B cell (primary cell): Measurements from ENCODE around the gene KLC4. TPM values are rescaled to one million over a fixed set of nuclear protein-coding genes. Genes with fewer than 3 reads are reported as not detected.

Experiments used
- ATAC-seq: fragments of 200-7000 bp; cut with Tn5 transposase; one replicate; pipeline ENCODE4 v1.10.0; 2021; ENCODE audit warnings: low read depth, mild to moderate bottlenecking, moderate number of reproducible peaks, moderate library complexity
- CTCF ChIA-PET: fragments of 350-600 bp; sonication (Branson Sonifier 250); formaldehyde crosslinking; loops from one replicate; lab custom pipeline; 2021; ENCODE audit warnings: antibody characterized with exemption, inconsistent platforms; lab: Charles Lee
- POLR2A ChIA-PET: fragments of 350-600 bp; sonication (Branson Sonifier 250); formaldehyde crosslinking; loops from one replicate; lab custom pipeline; 2021; ENCODE audit warnings: antibody characterized with exemption; lab: Charles Lee
- DNase-seq: peaks from one replicate; pipeline ENCODE4 v3.0.0; 2013
- H2AFZ ChIP-seq: 2 replicates; pipeline ENCODE4 v1.6.1; 2012; ENCODE audit warnings: mild to moderate bottlenecking, low read depth, low read length; ENCODE audit not compliant: insufficient read depth, poor library complexity, severe bottlenecking
- H3K27ac ChIP-seq, 2 donors: 1 replicate in 1 of 2; 2 replicates in 1 of 2; pipeline ENCODE4 v1.5.1; 2012 to 2013; ENCODE audit warnings: low read length in 2 of 2, mild to moderate bottlenecking in 2 of 2, moderate library complexity in 1 of 2
- H3K27me3 ChIP-seq, 4 experiments: fragments of 200-600 bp in 1 of 4; sonication (generic) in 1 of 4; replicated peaks in 1 of 4; 1 replicate in 2 of 4; 2 replicates in 2 of 4; pipeline versions ENCODE4 v1.6.1 to v1.7.0; 2013 to 2016; ENCODE audit warnings: low read length in 3 of 4, mild to moderate bottlenecking in 2 of 4, mixed read lengths in 1 of 4, moderate library complexity in 1 of 4; ENCODE audit not compliant: insufficient read depth in 4 of 4, control insufficient read depth in 3 of 4; ENCODE audit errors: control extremely low read depth in 1 of 4
- H3K36me3 ChIP-seq, 2 experiments: replicated peaks in 1 of 2; 1 replicate in 1 of 2; 2 replicates in 1 of 2; pipeline versions ENCODE4 v1.6.1 to v1.7.1; 2013; ENCODE audit warnings: low read length in 1 of 2; ENCODE audit not compliant: insufficient read depth in 2 of 2, control insufficient read depth in 1 of 2; ENCODE audit errors: control extremely low read depth in 1 of 2, extremely low read depth in 1 of 2
- H3K4me1 ChIP-seq, 2 donors: fragments of 200-600 bp in 1 of 2; sonication (generic) in 1 of 2; 1 replicate in 1 of 2; 2 replicates in 1 of 2; pipeline versions ENCODE4 v1.5.1 to v1.6.1; 2013 to 2017; ENCODE audit warnings: low read length in 2 of 2; ENCODE audit not compliant: control insufficient read depth in 2 of 2, insufficient read depth in 2 of 2
- H3K4me2 ChIP-seq: replicated peaks from 2 replicates; pipeline ENCODE3; 2012; ENCODE audit warnings: mild to moderate bottlenecking, low read depth, low read length; ENCODE audit not compliant: poor library complexity, severe bottlenecking
- H3K4me3 ChIP-seq, 5 experiments: fragments of 200-600 bp in 1 of 5; sonication (generic) in 1 of 5; 1 replicate in 3 of 5; 2 replicates in 2 of 5; pipeline versions ENCODE4 v1.5.1 to v1.7.0; 2011 to 2016; ENCODE audit warnings: low read length in 4 of 5, mild to moderate bottlenecking in 4 of 5, low read depth in 2 of 5, control low read depth in 1 of 5, moderate library complexity in 1 of 5; ENCODE audit not compliant: insufficient read depth in 1 of 5; ENCODE audit errors: control extremely low read depth in 1 of 5, extremely low read depth in 1 of 5
- H3K79me2 ChIP-seq: fragments of 200-600 bp; sonication (generic); one replicate; pipeline ENCODE4 v1.6.0; 2016; ENCODE audit warnings: low read length; ENCODE audit not compliant: control insufficient read depth, insufficient read depth
- H3K9ac ChIP-seq: fragments of 200-600 bp; sonication (generic); 2 replicates; pipeline ENCODE4 v1.6.1; 2017; ENCODE audit warnings: mild to moderate bottlenecking, low read length, moderate library complexity
- H3K9me3 ChIP-seq, 3 donors: one replicate each; pipeline versions ENCODE4 v1.6.1 to v1.7.1; 2013; ENCODE audit warnings: low read length in 2 of 3; ENCODE audit not compliant: control insufficient read depth in 2 of 3, insufficient read depth in 1 of 3; ENCODE audit errors: control extremely low read depth in 1 of 3
- H4K20me1 ChIP-seq: 2 replicates; pipeline ENCODE4 v1.6.0; 2012; ENCODE audit warnings: mild to moderate bottlenecking, low read length; ENCODE audit not compliant: insufficient read depth, control insufficient read depth, poor library complexity, severe bottlenecking
- H3K27ac Mint-ChIP-seq: one replicate; pipeline ENCODE4 v1.8.0; 2021; ENCODE audit warnings: mixed read lengths
- H3K27me3 Mint-ChIP-seq: one replicate; pipeline ENCODE4 v1.8.0; 2021; ENCODE audit warnings: mixed read lengths
- H3K4me1 Mint-ChIP-seq: one replicate; pipeline ENCODE4 v1.8.0; 2021; ENCODE audit warnings: mixed read lengths
- H3K4me3 Mint-ChIP-seq: one replicate; pipeline ENCODE4 v1.8.0; 2021; ENCODE audit warnings: mixed read lengths
- H3K9me3 Mint-ChIP-seq: one replicate; pipeline ENCODE4 v1.8.0; 2022; ENCODE audit warnings: mixed read lengths; ENCODE audit not compliant: insufficient read depth
- EZH2 ChIP-seq: IDR thresholded peaks from 2 replicates; pipeline ENCODE4 v1.6.1; 2012; ENCODE audit warnings: borderline replicate concordance, low read depth, mild to moderate bottlenecking, moderate library complexity, low read length; ENCODE audit not compliant: insufficient read depth, poor library complexity, severe bottlenecking
- whole genome bisulfite sequencing: methylation state at CpG from one replicate; pipeline ENCODE4 v1.1.5; 2013; ENCODE audit warnings: missing lambda C conversion rate; ENCODE audit not compliant: insufficient coverage; 5-methylcytosine and 5-hydroxymethylcytosine counted together
- intact Hi-C: fragments of 100-400 bp; cut with micrococcal nuclease; formaldehyde crosslinking; loops from one replicate; pipeline ENCODE4 v1.10.0; 2022
- polyA plus RNA-seq: library from polyadenylated mRNA; depleted of rRNA; stranded (reverse); fragments of >200 nt; gene quantifications from 2 replicates; pipeline ENCODE4 v1.2.3, GENCODE V29; 2012
- total RNA-seq, 2 donors: library from RNA; stranded (reverse); fragments of 120-200 nt in 1 of 2; gene quantifications; 1 replicate in 1 of 2; 2 replicates in 1 of 2; pipeline versions ENCODE4 v1.2.3 to v1.2.4, GENCODE V29; 2013 to 2022
- TF ChIP-seq, protein P1 (sequence below): fragments of 200-600 bp; IDR thresholded peaks from one replicate; pipeline ENCODE4 v1.8.0; 2022; ENCODE audit warnings: antibody characterized with exemption, mild to moderate bottlenecking

Gene KLC4
- total and polyA plus RNA-seq, 2 donors (not counting 1 experiment from before 2014, with no cell fraction given), result 30.6 to 52.7 TPM

GRCh38 chr6:43053545-43054205 lies 5.8 kb upstream of the KLC4 start, which contains the start of gene CUL7:
TSS of gene CUL7 (minus strand) at chr6:43053851. CDS start at chr6:43052788, 1,063 bp downstream.
- peaks cover 22 to 25% of the 10 kb centered on the region in 2 donors for H3K4me1 ChIP-seq
- no peaks in the 10 kb centered on the region for H3K27me3 Mint-ChIP-seq
- H3K9ac ChIP-seq, result peak within 1 kb of the TSS; percentile 77
- H2AFZ ChIP-seq, result peak within 1 kb of the TSS; percentile 81
- H3K9me3 Mint-ChIP-seq, result no peaks in the 10 kb centered on the region
- ChIA-PET CTCF (interaction anchor here (1.9 kb wide), 1 partner anchor 39 kb away, joined by 5 read pairs; no protein-coding TSS in a partner anchor), POLR2A (interaction anchor here (0.6 to 2.7 kb wide), 9 partner anchors 31 to 1203 kb away, joined by 3 to 12 read pairs (median 4); partner anchors contain the start of genes CNPY3, KLHDC3, MEA1 and RRP36)
- intact Hi-C loops, result loop anchor here (1.0 to 10.0 kb wide), 2 partner anchors 39 to 479 kb away; partner anchors contain the start of gene KLHDC3
- H3K4me3 Mint-ChIP-seq, result peak within 1 kb of the TSS; percentile 94
- peak within 1 kb of the TSS; percentile 73 to 85 for H3K27ac ChIP-seq
- under 1% methylated on average over 39 of the region's 45 CpGs for WGBS
- DNase-seq, result peak; percentile 85
- peak; percentile 98 for ATAC-seq
- H3K27me3 ChIP-seq, result no peaks in the 10 kb centered on the region
- no peak for TF ChIP-seq EZH2
- TF ChIP-seq, protein P1, sequence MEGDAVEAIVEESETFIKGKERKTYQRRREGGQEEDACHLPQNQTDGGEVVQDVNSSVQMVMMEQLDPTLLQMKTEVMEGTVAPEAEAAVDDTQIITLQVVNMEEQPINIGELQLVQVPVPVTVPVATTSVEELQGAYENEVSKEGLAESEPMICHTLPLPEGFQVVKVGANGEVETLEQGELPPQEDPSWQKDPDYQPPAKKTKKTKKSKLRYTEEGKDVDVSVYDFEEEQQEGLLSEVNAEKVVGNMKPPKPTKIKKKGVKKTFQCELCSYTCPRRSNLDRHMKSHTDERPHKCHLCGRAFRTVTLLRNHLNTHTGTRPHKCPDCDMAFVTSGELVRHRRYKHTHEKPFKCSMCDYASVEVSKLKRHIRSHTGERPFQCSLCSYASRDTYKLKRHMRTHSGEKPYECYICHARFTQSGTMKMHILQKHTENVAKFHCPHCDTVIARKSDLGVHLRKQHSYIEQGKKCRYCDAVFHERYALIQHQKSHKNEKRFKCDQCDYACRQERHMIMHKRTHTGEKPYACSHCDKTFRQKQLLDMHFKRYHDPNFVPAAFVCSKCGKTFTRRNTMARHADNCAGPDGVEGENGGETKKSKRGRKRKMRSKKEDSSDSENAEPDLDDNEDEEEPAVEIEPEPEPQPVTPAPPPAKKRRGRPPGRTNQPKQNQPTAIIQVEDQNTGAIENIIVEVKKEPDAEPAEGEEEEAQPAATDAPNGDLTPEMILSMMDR, result no peak
- H3K27ac Mint-ChIP-seq, result peak within 1 kb of the TSS; percentile 95
- H3K4me3 ChIP-seq, result peak within 1 kb of the TSS; percentile 24 to 84 (median 76)
- H3K36me3 ChIP-seq, result peaks cover 0 to 23% of the 10 kb centered on the region in 2 experiments
- peaks cover 12% of the 10 kb centered on the region for H3K79me2 ChIP-seq
- H3K4me2 ChIP-seq, result peak within 1 kb of the TSS; percentile 77
- H4K20me1 ChIP-seq, result peaks cover 11% of the 10 kb centered on the region
- H3K9me3 ChIP-seq, result no peaks in the 10 kb centered on the region
- H3K4me1 Mint-ChIP-seq, result peaks cover 37% of the 10 kb centered on the region
